HG03097 (cell line): ENCODE data around the gene PEX14.
"Not testable (repeated sequence)": the region's sequence is repeated elsewhere in the genome, so short reads cannot be mapped to it uniquely, and the experiment has no call there.

ENCODE experiments used
- ATAC-seq: cut with Tn5 transposase; IDR thresholded peaks from one replicate; pipeline ENCODE4 v1.9.1; 2021; ENCODE audit not compliant: unreplicated experiment, low FRiP score

Gene PEX14

DNA sequence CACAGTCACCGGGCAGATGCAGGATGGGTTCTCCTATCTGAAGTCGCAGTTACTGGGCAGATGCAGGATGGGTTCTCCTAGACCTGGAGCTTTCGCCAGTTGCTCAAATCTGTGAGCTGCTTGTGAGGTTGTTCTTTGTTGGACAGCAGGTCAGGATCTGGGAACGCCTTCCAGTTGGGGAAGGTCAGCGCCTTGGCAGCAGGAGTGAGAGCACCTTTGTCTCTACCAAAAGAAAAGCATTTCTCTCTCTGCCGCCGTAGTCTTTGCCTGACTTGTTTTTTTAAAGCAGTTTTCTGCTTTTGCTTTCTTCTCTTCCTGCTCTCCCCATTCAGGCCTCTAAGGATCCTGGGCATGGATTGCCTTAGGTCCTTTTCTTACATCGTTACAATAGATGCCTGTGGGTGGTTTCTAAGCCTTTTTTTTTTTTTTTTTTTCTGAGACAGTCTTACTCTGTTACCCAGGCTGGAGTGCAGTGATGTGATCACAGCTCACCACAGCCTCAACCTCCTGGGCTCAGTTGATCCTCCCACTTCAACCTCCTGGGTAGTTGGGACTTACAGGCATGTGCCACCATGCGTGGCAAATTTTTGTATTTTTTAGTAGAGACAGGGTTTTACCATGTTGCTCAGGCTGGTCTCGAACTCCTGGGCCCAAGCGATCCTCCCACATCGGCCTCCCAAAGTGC, 15.7 kb downstream of the PEX14 start:
- no peak for ATAC-seq

- ATAC-seq, result no peak
Observed at GRCh38 chr1:10494418-10494753, 19.6 kb downstream of the PEX14 start.

DNA sequence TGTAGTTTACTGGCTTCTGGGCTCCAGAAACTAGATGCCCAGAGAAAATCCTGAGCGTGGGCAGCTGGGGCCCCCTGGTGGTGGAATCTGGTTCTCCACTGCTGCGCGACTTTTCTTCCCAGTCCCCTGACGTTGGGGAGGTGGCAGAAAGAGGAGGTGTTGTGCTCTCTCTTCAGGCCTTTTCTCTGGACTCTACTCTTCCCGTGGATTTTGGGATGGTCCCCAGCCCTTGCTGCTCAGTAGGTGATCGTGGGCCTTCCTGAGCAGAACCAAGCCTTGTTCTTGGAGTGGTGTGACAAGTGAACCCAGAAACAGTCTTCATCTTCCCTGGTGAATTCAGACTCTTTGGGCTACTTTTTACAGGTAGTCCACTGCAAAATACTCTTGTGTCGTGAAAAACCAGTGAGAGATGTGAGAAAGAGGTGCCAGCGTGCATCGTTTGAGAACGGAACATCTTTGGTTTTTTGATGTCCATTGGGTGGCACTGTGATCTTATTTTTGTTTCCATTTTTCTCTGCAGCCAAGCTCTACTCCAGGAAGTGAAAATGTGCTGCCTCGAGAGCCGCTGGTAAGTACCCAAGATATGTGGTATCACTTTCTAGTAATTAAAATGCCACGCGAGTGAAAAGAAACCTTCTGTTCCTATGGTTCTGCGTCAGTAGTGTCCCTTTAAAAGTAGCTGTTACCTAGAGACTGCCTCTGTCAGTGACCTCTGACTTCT, 20.2 kb downstream of the PEX14 start:
- ATAC-seq, result peak; percentile 71

- ATAC-seq, result no peak
Observed at GRCh38 chr1:10495475-10495817, 20.7 kb downstream of the PEX14 start.

GRCh38 chr1:10495952-10496351, 21.2 kb downstream of the PEX14 start:
- no peak for ATAC-seq

DNA sequence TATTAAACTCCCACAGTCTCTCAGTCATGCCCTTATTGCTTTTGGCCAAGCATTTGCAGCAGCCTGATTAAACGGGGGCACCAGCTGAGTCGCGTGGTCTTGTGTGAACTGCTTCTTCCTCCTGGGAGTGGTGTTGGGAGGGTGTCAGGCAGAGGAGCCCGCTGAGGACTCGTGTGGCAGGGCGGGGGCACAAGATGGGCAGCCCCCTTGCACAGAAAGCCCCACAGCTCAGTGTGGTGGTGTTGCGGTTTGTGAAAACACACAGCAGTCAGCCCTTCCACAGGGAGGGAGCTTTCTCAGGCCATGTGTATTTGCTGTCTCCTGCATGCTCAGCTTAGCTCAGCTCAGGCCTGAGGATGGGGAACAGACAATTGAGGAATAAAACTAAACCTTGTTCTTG, 22.4 kb downstream of the PEX14 start:
- no peak for ATAC-seq

- no peak for ATAC-seq
Observed at GRCh38 chr1:10498231-10498630, 23.5 kb downstream of the PEX14 start.

DNA sequence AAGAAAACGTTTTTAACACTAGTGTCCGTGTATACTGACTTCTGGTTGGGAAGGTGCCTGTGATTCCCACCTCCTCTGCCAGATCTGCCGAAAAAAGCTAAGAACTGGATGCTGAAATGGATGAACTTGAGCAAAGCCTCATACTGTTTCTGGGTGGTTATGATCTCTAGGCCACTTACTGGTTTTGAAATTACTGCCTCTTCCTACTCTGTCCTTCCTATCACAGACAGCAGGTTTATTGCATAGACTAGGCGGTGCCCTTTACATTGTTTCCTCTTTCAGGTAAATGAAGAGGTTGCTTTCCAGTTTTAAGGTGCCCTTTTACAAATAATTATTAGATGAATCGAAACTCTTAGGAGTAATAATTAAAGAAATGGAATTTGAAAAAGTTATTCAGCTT, 27.5 kb downstream of the PEX14 start:
- no peak for ATAC-seq

- no peak for ATAC-seq
Observed at GRCh38 chr1:10504249-10504648, 29.5 kb downstream of the PEX14 start.

DNA sequence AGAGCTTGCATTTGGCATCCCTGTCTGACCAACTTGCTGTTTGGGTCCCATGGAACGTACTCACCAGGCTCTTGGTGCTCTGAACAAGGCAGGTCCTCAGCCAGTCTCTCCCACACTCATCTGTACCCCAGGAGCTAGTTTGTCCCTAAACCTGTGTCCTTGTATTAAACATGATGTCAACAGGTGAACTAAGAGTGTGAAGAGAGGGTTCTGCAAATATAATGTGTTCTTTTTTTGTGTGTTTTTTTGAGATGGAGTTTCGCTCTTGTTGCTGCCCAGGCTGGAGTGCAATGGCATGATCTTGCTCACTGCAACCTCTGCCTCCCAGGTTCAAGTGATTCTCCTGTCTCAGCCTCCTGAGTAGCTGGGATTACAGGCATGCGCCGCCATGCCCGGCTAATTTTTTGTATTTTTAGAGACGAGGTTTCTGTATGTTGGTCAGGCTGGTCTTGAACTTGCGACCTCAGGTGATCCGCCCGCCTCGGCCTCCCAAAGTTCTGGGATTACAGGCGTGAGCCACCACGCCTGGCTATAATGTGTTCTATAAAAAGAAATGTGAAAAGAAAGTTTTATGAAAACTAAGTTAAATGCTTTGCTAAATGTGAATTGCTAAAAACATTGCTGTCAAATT, 31.4 kb downstream of the PEX14 start:
- not testable (repeated sequence) for ATAC-seq

- ATAC-seq, result no peak
Observed at GRCh38 chr1:10506677-10507047, 31.9 kb downstream of the PEX14 start.

- ATAC-seq, result no peak
Observed at GRCh38 chr1:10507111-10507879, 32.5 kb downstream of the PEX14 start.

DNA sequence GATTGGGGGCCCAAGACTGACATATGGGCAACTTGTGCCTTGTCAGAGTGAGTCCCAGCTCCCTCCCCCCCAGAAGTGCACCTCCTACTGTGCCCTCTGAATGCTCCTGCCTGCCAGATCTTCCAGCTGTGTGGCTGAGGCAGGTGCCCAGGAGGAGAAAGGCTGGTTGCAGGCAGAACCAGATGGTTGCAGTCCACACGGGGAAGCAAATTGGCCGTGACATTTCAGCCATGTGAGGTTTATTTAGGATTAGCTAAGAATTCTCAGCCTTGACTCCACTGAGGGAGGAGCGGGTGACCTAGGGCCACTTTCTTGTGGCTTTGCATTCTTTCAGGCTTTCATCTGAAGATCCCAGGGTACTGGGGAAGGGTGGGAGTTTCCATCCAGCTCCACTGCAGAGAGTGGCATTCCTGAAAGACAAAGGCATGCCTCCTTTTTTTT, 33.8 kb downstream of the PEX14 start:
- ATAC-seq, result no peak

- ATAC-seq, result no peak
Observed at GRCh38 chr1:10509809-10510509, 35.2 kb downstream of the PEX14 start.

DNA sequence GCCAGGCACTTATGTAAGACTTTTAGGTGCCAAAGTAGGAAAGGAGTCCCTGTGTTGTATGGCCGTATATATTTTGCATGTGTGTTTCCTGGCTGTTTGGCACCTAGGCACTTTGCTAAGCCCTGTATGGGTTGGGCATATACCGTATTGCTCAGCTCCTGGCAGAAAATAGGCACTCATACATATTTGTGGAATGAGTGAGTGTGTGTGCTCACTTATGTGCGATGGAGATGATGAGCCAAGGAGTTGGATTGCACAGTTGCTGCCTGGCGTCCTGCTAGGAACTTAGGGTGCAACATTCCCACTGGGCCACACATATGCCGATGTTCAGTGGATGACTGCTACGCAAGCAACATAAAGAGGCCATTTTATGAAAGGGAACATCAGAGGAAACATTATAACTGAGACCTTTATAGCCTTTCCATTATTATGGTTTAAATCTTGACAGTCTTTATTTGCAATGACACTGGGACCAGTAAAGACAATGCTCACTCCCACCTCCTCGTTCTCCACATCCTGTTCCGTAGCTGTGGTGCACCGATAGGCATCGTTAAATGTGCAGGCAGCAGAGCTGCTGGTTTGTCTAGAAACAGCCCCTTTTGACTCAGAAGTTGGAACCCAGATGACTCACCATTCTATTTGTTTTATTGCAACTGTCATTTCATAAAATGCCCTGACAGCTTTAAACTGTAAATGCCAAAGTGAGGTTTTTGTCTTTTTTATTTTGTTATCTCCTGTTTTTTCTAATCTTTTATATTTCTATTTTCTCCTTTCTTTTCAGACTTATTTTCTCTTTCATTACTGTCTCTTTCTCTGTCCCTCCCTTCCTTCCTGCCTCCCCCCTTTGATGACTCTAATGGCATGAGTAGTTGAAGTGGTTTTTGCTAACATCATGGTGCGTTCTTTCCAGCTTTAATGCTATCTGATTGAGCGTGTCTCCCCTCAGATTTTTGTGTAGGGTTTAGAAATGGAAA, 36.1 kb downstream of the PEX14 start:
- peak; percentile 69 for ATAC-seq

DNA sequence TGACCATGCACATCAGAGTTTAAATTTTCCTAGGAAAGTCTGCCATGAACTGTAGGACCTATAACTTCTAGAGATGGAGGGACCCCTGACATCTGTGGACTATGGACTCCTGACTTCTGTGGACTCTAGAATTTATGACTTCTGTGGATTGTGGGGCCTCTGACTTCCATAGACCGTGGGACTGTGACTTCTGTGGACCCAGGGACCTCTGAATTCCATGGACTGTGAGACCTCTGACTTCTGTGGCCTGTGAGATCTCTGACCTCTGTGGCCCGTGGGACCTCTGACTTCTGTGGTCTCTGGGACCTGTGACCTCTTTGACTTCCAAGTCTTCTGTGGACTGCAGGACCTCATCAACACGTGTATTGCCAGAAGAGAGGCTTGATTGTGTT, 36.7 kb downstream of the PEX14 start:
- no peak for ATAC-seq

DNA sequence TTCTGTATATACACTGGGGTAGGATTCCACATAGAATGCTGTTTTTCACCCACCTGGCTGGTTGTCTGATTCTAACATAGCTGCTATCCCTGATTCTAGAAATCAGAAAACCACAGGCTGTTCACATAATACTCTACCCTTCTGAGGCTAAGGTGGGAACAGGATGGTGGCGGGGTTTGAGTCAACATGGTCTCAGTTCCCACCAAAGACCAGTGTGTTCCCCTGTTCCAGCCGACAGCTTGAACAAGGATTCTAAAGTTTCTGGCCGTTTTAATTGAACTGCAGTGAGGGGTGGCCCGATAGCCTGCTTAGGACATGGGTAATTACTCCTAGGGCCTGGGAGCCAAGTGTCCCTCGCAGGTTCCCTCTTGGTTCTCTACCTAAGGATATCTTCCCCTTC, 38.4 kb downstream of the PEX14 start:
- ATAC-seq, result no peak

- ATAC-seq, result no peak
Observed at GRCh38 chr1:10514490-10515235, 39.9 kb downstream of the PEX14 start.
